DMS153 (cell line): Measurements from ENCODE around the gene ARHGAP30.
"Not testable (repeated sequence)": the region's sequence is repeated elsewhere in the genome, so short reads cannot be mapped to it uniquely, and the experiment has no call there.

Source experiments
- DNase-seq: peaks from one replicate; lab custom pipeline; 2025; lab: John Stamatoyannopoulos, UW

Gene ARHGAP30

DNA sequence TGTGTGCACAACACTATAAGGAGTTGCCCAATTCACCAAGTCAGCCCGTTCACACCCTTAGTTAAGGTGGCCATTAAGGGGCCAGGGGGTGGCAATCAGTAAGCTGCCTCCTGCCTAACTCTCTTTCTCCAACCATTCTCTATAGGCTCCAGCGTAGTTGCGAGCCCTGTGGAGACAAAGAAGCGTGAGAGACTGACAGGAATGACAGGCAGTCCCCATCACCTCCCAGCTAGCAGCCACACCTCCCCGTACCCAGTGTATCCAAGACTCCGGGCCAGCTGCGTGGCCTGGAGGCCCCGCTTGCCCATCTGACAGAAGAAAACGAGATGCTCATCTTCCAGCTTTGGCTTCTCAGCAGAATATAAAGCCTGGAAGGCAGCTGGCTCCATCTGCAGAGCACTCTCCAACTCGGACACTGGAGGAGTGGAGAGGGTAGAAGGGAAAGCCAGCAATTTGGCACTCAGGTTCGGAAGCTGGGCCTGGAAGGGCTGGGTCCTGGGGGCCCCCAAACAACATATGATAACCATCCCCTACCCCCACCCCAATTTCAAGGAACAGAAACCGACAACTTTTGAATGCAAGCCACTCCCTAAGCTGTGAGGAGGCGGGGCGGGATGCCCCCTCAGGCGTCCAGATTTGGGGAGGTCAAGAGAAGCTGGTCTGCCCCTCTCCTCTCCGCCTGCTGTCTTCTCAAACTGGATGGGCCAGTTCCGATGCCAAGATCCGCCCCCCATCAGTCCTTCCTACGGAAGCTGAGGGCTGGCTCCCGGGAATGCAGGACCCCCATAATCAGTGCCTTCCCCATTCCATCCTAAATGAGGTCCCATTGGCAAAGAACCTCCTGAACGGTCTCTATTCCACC, 31.8 kb downstream of the ARHGAP30 start:
- DNase-seq, result no peak

DNA sequence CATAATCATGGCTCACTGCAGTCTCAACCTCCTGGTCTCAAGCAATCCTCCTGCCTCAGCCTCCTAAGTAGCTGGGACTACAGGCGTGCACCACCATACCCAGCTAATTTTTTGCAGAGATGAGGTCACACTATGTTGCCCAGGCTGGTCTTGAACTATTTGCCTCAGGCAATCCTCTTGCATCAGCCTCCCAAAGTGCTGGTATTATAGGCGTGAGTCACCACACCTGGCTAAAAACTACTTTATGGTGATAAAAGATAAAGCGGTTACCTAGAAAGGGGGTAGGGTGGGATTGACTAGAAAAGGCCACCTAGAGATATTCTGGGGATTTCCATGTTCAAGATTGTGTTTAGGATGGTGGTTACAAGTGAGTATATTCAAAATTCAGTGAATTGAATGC, 35.9 kb downstream of the ARHGAP30 start:
- DNase-seq, result no peak

DNA sequence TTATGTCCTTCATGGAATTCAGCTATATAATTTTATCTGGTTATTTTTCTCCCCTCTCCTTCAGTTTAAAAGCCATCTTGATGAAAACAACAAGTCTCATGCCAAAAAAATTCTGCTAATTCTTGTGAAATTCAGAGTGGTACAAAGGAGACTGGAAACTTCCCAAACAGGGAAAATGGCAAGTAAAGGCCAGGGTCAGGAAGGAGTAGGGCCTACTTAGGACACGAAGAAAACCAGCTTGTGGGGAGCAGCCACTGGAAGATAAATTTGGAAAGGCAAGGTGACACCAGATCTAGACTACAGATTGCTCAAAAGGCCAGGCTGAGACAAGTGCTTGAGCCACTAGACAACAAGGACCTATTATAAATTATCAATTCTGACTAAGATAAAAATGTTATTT, 37.3 kb downstream of the ARHGAP30 start:
- no peak for DNase-seq

DNA sequence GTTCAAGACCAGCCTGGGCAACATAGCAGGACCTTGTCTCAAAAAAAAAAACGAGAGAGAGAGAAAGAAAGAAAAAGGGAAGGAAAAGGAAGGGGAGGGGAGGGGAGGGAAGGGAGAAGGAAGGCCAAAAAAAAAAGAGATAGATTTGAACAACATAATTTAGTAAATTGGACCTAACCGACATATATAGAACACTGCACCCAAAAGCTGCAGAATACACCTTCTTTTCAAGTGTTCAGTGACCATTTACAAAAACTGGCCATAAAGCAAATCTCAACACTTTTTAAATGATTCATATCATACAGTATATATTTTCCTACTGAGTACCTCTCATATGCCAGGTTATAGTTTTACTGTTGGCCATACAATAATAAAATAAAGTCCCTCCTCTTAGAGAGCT, 37.8 kb downstream of the ARHGAP30 start:
- no peak for DNase-seq

DNA sequence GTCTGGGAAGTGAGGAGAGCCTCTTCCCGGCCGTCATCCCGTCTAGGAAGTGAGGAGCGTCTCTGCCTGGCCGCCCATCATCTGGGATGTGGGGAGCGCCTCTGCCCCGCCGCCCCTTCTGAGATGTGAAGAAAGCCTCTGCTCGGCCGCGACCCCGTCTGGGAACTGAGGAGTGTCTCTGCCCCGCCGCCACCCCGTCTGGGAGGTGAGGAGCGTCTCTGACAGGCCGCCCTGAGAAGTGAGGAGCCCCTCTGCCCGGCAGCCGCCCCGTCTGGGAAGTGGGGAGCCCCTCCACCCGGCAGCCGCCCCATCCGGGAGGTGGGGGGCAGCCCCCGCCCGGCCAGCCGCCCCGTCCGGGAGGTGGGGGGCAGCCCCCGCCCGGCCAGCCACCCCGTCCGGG, 40.2 kb downstream of the ARHGAP30 start:
- not testable (repeated sequence) for DNase-seq

DNA sequence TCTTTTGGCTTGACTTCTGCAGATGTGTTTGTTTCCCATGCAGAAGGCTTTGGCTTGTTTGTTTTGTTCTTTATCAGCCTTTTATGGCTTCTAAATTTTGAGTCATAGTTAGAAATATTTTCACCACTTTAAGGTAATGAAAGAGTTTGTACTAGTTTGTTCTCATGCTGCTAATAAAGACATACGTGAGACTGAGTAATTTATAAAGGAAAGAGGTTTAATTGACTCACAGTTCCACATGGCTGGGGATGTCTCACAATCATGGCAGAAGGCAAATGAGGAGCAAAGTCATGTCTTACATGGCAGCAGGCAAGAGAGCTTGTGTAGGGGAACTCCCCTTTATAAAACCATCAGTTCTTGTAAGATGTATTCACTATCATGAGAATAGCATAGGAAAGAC, 42.7 kb downstream of the ARHGAP30 start:
- DNase-seq, result not testable (repeated sequence)

DNA sequence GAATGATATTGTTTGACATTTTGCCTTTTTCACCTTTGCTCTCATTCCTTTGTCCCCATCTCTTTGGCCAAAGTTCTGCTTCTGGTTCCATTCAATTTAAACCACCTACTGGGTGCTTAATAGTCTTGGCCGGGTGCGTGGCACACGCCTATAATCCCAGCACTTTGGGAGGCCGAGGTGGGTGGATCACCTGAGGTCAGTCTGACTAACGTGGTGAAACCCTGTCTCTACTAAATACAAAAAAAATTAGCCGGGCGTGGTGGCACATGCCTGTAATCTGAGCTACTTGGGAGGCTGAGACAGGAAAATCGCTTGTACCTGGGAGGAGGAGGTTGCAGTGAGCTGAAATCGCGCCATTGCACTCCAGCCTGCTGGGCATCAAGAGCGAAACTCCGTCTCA, 47.3 kb downstream of the ARHGAP30 start:
- not testable (repeated sequence) for DNase-seq

DNA sequence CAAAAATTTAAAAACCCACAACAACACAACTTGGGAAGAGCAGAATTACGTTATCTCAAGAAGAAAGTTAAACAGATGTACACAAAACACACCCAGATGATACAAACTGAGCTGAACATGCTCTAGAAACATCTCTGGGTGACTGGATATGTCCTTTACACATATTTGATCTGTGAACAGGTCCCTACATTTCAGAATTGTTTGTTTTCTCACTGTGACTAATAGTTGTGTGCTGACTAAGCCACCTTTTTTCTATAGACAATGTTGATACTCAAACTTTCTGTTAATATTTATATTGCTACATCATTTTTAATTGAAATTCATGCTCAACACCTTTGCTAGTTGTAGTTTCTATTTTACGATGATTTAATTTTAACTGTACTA, 47.7 kb downstream of the ARHGAP30 start:
- DNase-seq, result no peak

DNA sequence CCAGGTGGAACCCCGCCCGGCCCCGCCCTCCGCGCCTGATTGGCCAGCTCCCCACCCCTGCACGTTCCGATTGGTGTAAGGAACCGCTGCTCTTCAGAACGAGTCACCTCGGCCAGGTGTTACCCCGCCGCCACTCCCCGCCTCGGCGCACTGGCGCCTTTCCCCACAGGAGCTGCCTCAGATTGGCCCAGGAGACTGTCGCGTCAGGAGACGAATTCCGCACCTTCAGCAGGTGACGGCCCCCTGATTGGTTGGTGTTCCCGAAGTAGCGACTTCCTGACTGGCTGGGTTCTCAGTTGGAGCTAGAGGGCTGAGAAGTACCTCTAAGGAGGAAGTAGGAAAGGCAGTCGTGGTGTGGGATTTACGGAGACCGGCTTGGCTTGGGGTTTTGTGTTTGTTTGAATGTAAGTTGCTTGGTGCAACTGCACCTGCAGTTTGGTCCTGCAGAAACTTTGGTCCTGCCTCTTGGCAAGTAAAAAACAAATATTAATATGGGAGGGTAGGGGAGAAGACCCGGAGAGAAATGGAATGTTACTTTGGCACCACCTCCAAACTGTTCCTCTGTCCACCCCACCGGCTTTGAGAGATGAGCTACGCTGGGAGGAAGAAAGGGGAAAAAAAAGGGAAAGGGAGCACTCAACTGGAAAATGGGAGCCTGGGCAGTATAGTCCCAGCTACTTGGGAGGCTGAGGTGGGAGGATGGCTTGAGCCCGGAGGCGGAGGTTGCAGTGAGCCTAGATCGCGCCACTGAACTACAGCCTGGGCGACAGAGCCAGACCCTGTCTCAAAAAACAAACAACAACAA, 48.3 kb downstream of the ARHGAP30 start:
- peak; percentile 100 for DNase-seq

DNA sequence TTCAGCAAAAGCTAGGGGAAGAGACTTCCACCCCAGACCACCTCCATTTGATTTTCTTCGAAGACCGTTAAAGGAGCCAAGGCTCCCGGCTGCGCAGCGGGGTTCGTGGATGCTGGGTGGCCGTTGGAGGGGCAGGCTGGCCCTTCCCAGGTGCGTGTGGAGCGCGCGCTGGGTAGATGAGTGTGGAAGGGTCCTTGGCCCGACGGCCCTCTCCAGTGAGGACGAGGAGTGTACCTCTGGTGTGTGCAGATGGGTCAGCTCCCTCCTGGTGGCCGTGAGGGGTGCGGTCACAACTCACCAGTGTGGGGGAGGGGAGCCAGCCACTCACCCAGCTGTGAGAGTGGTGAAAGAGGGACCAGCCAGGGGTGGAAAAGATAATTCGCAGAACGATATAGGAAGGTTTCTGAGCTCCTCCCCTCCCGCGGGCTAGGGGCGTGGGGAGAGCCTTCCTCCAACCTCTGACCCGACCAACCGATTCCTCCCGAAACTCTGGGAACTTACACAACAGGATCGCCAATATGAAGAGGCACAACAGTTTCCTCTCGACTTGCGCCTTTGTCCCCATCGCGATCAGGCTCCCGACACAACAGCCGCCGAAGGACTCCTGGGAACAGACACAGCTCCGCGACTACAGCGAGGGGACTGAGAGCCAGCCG, 49.1 kb downstream of the ARHGAP30 start, which contains the start of gene F11R:
F11R (minus strand) TSS at position 644 of the 656 bp plus-strand sequence; CDS start at position 565, 79 bp downstream.
- DNase-seq, result no peak

DNA sequence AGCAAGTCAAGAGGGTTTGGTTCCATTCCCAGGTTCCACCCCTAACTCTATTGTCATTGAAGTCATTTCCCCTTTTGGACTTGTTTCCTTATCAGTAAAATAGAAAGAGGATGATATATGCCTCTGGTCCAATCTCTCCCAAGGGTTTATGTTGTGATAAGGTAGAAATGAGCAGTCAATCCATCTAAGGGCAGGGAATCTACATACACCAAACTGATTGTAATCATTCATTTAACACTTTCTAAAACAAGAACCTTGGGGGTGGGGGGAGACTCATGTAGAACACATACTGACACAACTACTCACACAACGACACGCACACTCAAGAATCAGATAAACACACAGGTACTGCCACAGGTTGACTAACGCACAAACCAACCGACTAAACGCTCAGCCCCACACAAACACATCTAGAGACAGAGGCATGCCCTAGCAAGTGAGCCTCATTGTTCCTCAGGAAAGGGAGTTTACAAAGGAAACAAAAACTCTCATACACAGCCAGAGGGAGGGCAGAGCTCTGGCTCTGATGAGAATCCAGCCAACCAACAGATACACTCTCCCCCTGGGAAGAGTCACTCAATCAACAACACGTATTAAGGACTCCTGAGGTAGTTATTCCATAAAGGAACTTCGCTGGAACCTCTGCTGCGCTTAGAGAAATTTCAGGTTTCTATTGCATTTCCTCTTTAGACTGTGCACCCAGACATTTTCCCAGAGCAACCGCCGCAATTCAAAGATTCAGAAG, 49.8 kb downstream of the ARHGAP30 start:
- peak; percentile 81 for DNase-seq

DNA sequence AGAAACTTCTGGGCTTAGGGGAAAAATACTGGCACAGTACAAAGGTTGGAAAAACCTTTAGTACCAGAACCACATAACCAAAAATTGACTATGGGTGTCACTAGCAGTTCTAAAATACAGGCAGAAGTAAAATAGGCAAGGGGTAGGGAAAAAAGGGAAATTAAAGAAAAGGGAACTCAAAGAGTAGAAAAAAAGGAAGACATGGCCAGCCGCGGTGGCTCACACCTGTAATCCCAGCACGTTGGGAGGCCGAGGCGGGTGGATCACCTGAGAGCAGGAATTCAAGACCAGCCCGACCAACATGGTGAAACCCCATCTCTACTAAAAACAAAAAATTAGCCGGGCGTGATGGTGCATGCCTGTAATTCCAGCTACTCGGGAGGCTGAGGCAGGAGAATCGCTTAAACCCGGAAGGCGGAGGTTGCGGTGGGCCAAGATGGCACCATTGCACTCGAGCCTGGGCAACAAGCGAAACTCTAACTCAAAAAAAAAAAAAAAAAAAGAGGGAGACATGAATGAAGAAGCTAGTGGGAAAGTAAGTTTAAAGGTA, 50.5 kb downstream of the ARHGAP30 start:
- not testable (repeated sequence) for DNase-seq

DNA sequence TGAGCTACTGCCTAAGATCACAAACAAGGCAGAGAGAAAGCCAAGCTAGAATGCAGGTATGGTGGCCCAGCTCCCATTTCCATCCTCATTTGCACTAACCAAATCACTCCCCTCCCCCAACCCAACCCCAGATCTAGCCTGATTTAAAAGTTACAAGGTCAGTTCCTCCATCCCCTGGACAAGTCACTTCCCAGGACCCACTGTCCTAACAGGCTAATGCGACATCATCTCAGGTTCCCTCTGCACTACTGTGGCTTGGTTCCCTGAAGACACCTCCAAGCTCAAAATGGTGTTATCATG, 51.1 kb downstream of the ARHGAP30 start:
- DNase-seq, result no peak

DNA sequence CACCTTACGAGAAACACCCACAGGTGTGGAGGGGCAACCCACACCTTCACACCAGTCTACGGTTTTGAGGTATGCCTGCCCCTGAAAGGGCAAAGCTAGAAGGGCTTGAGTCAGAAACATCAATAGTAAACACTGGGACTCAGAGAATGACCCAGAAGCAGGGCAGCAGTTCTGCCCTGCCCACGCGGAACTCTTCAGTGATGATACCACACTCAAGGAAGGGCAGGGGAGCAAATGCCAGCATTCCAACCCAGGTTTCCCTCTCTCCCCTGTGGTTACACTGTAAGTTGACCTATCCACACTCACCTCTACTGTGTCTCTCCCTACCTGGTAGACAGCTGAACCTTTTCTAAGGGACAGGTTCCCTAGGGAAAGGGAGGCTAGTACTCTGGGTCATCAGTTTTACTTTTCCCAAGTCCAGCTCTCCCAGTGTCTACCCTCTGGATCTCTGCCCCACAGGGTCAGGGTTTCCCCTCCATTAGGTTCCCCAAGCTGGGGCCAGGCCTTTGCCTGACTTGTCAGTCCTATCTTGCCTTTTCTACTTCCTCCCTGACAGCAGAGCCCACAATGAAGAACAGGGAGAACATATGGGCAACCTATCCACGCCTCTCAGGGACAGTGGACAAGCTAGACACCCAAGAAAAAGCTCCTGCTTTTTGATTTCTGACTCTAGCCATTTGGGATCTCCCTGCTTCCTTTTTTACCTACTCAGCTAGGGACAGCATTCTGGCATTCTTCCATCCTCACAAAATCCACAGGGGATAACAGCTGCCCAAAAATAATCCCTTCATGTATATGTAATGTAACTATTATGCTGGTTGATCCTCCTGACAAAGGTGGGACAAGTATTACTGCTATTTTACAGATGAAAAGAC, 51.7 kb downstream of the ARHGAP30 start:
- DNase-seq, result no peak

DNA sequence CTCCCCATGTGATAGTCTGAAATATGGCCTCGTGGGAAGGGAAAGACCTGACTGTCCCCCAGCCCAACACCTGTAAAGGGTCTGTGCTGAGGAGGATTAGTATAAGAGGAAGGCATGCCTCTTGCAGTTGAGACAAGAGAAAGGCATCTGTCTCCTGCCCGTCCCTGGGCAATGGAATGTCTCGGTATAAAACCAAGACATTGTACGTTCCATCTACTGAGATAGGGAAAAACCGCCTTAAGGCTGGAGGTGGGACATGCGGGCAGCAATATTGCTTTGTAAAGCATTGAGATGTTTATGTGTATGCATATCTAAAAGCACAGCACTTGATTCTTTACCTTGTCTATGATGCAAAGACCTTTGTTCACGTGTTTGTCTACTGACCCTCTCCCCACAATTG, 52.5 kb downstream of the ARHGAP30 start:
- DNase-seq, result not testable (repeated sequence)

DNA sequence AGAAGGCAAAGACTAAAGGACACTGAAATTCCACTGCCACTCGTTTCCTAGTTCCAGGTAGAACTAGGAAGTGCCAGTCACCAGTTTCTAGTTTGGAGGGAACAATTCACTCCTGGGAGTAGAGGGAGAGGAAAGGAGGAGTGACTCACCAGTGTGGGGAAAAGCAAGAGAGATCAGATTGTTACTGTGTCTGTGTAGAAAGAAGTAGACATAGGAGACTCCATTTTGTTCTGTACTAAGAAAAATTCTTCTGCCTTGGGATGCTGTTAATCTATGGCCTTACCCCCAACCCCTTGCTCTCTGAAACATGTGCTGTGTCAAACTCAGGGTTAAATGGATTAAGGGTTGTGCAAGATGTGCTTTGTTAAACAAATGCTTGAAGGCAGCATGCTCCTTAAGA, 53.0 kb downstream of the ARHGAP30 start:
- not testable (repeated sequence) for DNase-seq

DNA sequence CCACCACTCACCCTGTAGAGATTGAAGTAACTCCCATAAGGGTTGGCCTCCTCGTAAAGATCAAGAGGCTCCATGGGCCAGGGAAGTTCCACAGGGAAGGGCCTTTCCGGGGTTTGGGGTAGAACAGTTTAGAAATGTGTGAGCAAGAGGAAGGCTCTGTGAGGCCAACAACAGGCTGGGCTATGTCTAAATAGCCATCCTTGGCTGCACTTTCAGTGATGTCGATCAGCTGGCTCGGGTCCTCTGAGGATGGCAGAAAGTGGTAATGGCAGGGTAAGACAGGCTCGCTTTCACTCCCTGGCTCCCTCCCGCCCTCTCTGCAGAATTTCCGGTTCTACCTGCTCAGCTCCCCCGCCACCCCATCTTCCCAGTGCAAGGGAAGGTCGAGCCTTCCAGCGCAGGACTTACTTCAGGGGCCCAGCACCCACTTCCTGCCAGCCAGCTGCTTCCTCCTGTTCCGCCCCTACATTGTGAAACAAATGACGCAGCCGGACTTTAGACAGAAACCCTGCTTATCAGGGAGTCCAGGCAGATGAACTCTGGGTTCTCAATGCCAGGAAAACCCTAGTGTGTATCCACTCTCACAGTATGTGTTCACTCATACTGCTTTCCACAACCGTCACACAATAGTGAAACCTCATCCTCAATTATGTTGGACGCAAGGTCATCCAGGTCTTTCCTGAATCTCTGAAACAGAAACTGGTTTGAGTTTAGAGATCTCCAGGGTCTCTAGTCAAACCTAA, 56.0 kb downstream of the ARHGAP30 start:
- peak; percentile 85 for DNase-seq

DNA sequence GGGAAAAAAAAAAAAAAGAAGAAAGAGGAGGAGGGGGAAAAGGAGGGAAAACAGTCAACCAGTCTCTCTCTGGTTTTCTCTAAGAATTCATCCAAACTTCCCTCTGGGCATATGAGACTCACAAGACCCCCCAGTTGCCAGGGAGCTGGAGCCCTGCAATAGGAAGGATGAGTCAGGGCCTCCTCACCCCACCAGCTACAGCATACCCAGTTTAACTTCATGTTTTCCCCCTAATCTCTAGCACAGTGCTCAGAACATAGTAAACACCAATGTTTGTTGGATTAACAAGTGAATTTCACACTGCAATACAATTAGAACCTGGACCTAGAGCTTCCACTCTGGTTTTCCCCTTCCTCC, 56.6 kb downstream of the ARHGAP30 start:
- no peak for DNase-seq

DNA sequence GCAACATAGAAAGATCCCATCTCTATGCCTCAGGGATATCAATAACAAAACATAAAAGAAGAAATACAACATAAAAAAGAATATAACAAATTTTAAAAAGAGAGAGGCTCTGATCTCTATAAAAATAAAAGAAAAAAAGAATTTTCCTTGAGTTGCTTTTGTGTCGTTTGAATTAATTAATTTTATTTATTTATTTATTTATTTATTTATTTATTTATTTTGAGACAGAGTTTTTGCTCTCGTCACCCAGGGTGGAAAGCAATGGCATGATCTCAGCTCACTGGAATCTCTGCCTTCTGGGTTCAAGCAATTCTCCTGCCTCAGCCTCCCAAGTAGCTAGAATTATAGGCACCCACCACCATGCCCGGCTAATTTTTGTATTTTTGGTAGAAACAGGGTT, 57.3 kb downstream of the ARHGAP30 start:
- no peak for DNase-seq

DNA sequence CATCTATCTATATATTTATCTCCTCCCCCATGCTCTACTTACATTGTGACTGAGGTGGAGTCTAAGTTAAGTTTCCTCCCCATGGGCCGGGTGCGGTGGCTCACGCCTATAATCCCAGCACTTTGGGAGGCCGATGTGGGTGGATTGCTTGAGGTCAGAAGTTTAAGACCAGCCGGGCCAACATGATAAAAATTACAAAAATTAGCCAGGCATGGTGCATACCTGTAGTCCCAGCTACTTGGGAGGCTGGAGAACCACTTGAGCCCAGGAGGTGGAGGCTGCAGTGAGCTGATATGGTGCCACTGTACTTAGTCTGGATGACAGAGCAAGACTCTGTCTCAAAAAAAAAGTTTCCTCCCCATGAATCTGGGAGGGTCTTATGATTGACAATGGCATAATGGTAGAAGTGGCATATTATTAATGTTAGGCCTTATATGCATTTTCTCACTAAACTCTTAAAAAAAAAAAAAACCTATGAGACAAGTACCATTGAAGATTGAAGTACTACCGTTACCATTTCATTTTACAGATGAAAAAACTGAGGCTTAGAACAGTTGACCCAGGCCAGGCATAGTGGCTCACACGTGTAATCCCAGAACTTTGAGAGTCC, 60.0 kb downstream of the ARHGAP30 start:
- DNase-seq, result no peak
